Mesodermal cell (in vitro differentiated cells): Measurements from ENCODE around the gene CDH22.

Experiments
- H3K27ac ChIP-seq: 2 replicates; pipeline ENCODE4 v1.7.0; 2013; ENCODE audit warnings: mild to moderate bottlenecking, low read depth, low read length, moderate library complexity; ENCODE audit not compliant: severe bottlenecking
- H3K36me3 ChIP-seq: 2 replicates; pipeline ENCODE4 v1.7.1; 2013; ENCODE audit warnings: mild to moderate bottlenecking, low read length, moderate library complexity; ENCODE audit not compliant: control insufficient read depth, insufficient read depth
- H3K4me1 ChIP-seq: one replicate; pipeline ENCODE4 v1.7.1; 2013; ENCODE audit warnings: mild to moderate bottlenecking, low read length; ENCODE audit not compliant: insufficient read depth, control insufficient read depth, poor library complexity, severe bottlenecking
- H3K4me3 ChIP-seq: 2 replicates; pipeline ENCODE4 v1.7.0; 2013; ENCODE audit warnings: low read length, control low read depth, mild to moderate bottlenecking; ENCODE audit not compliant: insufficient read depth, poor library complexity, severe bottlenecking; ENCODE audit errors: extremely low read depth
- H3K9me3 ChIP-seq: 2 replicates; pipeline ENCODE4 v1.7.1; 2013; ENCODE audit warnings: mild to moderate bottlenecking, low read length, moderate library complexity; ENCODE audit not compliant: control insufficient read depth
- WGBS, 2 experiments: methylation state at CpG; one replicate each; pipeline ENCODE4 v1.1.5; 2013; ENCODE audit warnings: missing lambda C conversion rate in 2 of 2; ENCODE audit not compliant: insufficient coverage in 2 of 2; 5-methylcytosine and 5-hydroxymethylcytosine counted together

CDH22 gene

DNA sequence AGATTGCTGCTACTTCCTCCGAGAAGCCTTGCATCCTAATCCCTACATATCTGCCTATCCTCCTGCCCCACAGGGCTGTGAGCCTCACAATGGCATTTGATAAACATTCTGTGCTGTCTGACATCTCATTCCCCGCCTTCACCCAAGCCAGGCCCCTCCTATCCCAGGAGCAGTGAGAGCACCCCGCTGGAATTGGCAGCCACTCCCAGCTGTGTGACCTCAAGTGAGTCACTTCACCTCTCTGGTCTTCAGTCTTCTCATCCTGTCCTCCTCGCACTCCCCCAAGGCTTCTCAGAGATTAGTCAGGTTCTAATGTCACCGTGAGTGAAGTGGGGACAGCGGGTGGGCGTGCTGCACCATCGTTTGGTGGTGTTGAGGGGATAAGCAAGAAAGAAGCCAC lies 81.7 kb downstream of the CDH22 start:
- 25 to 59% methylated on average over 3 to 7 of the region's 8 CpGs for WGBS, 2 experiments
- H3K4me3 ChIP-seq: no peak overlapping the region
- no peaks in the 10 kb centered on the region for H3K9me3 ChIP-seq
- H3K4me1 ChIP-seq: peaks cover 7% of the 10 kb centered on the region
- no peak overlapping the region for H3K27ac ChIP-seq
- H3K36me3 ChIP-seq: no peaks in the 10 kb centered on the region

- Histone ChIP-seq H3K27ac (no peak overlapping the region), H3K36me3 (no peaks in the 10 kb centered on the region), H3K9me3 (no peaks in the 10 kb centered on the region), H3K4me1 (peaks cover 9% of the 10 kb centered on the region), H3K4me3 (no peak overlapping the region)
- WGBS, 2 experiments: 17 to 41% methylated on average over 7 to 8 of the region's 14 CpGs
Measured at GRCh38 chr20:46222521-46223007, 85.7 kb downstream of the CDH22 start.

DNA sequence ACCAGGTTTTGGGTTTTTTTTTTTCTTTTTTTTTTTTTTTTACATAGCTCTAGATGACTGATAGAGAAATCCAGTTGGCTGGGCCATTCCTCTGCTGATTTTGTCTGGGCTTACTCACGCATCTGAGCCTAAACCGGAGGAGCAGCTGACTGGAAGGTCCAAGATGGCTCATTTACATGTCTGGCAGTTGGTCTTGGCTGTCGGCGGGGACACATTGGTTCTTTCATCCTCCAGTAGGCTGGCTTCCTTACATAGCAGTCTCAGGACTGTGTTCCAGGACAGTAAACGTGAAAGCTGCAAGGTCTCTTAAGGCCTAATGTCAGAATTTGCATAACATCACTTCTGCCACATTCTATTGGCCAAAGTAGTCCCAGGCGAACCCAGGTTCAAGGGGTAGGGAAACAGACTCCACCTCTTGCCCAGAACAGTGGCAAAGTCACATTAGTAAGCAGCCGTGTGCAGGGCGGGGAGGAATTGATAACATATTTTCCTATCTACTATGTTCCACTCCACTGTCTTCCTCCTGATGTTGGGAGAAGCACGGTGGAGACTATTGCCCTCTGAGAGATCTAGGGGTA lies 87.0 kb downstream of the CDH22 start:
- H3K9me3 ChIP-seq: no peaks in the 10 kb centered on the region
- H3K4me1 ChIP-seq: peaks cover 13% of the 10 kb centered on the region
- WGBS, 2 experiments: 69 to 75% methylated on average over 5 to 8 of the region's 9 CpGs
- H3K4me3 ChIP-seq: no peak overlapping the region
- H3K27ac ChIP-seq: no peak overlapping the region
- H3K36me3 ChIP-seq: no peaks in the 10 kb centered on the region

- H3K4me3 ChIP-seq: no peak overlapping the region
- peaks cover 21% of the 10 kb centered on the region for H3K4me1 ChIP-seq
- H3K36me3 ChIP-seq: no peaks in the 10 kb centered on the region
- H3K9me3 ChIP-seq: no peaks in the 10 kb centered on the region
- 58 to 61% methylated on average over 9 of the region's 10 CpGs for WGBS, 2 experiments
- no peak overlapping the region for H3K27ac ChIP-seq
Measured at GRCh38 chr20:46220455-46221207, 87.7 kb downstream of the CDH22 start.

GRCh38 chr20:46219920-46220319 lies 88.4 kb downstream of the CDH22 start:
- Histone ChIP-seq H3K4me1 (peaks cover 25% of the 10 kb centered on the region), H3K9me3 (no peaks in the 10 kb centered on the region), H3K27ac (no peak overlapping the region), H3K36me3 (no peaks in the 10 kb centered on the region), H3K4me3 (no peak overlapping the region)
- WGBS, 2 experiments: 90 to 97% methylated on average over 2 of the region's 2 CpGs

DNA sequence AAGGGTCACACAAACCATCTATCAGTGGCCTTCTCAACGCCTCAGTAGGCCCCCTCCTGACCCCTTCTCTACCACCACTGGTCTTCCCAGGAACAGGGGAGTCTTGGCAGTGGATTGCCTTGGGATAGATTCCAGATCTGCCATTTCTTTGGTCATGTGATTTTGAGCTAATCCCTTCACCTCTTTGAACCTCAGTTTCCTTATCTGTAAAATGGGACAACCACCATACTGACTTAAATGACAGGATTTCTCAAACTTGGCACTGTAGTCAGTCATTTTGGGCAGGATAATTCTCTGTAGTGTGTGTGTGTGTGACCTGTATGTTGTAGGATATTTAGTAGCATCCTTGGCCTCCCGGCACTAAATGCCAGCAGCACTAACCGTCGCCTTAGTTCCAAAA lies 89.1 kb downstream of the CDH22 start:
- WGBS, 2 experiments: 86 to 100% methylated on average over 1 to 2 of the region's 4 CpGs

DNA sequence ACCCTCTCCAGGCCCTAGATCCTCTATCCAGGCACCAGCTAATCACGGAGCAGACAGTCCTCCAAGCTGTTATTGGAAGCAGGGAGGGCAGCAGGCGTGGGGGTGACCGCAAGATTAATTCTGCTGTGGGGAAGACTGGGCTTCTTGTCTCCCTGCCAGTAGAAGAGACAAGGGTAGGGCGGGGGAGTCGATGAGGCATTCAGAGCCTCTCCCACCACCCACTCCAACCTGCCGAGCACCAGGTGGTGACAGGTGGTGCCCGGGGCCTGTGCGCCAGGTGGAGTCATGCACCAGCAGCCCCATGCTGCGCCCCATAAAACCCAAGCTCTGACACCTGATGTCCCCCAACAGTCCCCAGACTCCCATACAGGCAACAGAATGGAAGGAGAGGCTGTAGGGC lies 89.6 kb downstream of the CDH22 start:
- WGBS, 2 experiments: 95% methylated on average over 4 of the region's 9 CpGs; no CpG with 5 or more reads in 1 of the 2 experiments
- Histone ChIP-seq H3K4me1 (peaks cover 31% of the 10 kb centered on the region), H3K36me3 (no peaks in the 10 kb centered on the region), H3K27ac (no peak overlapping the region), H3K9me3 (no peaks in the 10 kb centered on the region), H3K4me3 (no peak overlapping the region)

More for the DNA sequence above, 89.1 kb downstream of the CDH22 start:
- Histone ChIP-seq H3K9me3 (no peaks in the 10 kb centered on the region), H3K4me1 (peaks cover 30% of the 10 kb centered on the region), H3K36me3 (no peaks in the 10 kb centered on the region), H3K4me3 (no peak overlapping the region), H3K27ac (no peak overlapping the region)

- no peaks in the 10 kb centered on the region for H3K36me3 ChIP-seq
- no peak overlapping the region for H3K4me3 ChIP-seq
- H3K27ac ChIP-seq: no peak overlapping the region
- peaks cover 25% of the 10 kb centered on the region for H3K4me1 ChIP-seq
- no peaks in the 10 kb centered on the region for H3K9me3 ChIP-seq
Measured at GRCh38 chr20:46217583-46217982, 90.7 kb downstream of the CDH22 start.

DNA sequence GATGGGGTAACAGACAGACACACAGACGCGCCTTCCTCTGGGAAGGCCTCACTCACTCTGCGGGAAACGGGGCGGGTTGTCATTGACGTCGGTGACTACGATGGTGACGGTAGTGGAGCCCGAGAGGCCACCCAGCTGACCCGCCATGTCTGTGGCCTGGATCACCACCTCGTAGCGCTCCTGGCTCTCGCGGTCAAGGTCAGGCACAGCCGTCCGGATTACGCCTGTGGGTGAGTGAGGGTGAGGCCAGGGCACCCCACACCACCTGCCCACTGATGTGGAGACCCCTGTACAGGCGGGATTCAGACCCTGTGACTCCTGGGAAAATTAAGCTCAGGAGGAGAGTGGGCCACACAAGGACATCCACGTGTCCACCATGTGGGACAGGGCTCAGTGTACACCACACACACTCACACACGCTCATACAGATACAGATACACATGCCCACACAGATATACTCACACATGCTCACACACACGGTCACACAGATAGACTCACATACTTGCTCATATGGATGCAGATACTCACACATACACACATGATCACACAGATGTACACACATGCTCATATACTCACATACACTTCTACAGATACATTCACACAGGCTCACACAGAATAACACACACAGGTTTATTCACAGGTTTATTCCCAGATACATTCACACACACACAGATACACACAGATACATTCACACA lies 91.4 kb downstream of the CDH22 start:
- Histone ChIP-seq H3K4me3 (no peak overlapping the region), H3K9me3 (no peaks in the 10 kb centered on the region), H3K36me3 (no peaks in the 10 kb centered on the region), H3K4me1 (peaks cover 25% of the 10 kb centered on the region), H3K27ac (no peak overlapping the region)
- 88 to 95% methylated on average over 16 to 20 of the region's 22 CpGs for WGBS, 2 experiments

GRCh38 chr20:46215913-46216707 lies 92.2 kb downstream of the CDH22 start:
- WGBS, 2 experiments: 14 to 18% methylated on average over 14 to 16 of the region's 17 CpGs
- Histone ChIP-seq H3K4me1 (peaks cover 26% of the 10 kb centered on the region), H3K27ac (peak overlapping the region; percentile 80), H3K9me3 (no peaks in the 10 kb centered on the region), H3K36me3 (no peaks in the 10 kb centered on the region), H3K4me3 (no peak overlapping the region)
